ENCODE measurements around the gene LRP3. TPM values are rescaled to one million over a fixed set of nuclear protein-coding genes. Genes with fewer than 3 reads are reported as not detected.

Gene LRP3, protein sequence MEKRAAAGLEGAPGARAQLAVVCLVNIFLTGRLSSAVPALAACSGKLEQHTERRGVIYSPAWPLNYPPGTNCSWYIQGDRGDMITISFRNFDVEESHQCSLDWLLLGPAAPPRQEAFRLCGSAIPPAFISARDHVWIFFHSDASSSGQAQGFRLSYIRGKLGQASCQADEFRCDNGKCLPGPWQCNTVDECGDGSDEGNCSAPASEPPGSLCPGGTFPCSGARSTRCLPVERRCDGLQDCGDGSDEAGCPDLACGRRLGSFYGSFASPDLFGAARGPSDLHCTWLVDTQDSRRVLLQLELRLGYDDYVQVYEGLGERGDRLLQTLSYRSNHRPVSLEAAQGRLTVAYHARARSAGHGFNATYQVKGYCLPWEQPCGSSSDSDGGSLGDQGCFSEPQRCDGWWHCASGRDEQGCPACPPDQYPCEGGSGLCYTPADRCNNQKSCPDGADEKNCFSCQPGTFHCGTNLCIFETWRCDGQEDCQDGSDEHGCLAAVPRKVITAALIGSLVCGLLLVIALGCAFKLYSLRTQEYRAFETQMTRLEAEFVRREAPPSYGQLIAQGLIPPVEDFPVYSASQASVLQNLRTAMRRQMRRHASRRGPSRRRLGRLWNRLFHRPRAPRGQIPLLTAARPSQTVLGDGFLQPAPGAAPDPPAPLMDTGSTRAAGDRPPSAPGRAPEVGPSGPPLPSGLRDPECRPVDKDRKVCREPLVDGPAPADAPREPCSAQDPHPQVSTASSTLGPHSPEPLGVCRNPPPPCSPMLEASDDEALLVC
- total RNA-seq (2022; extraction: Qiagen RNA extraction; ENCODE audit: low read depth): 36.5 to 60.5 TPM (median 53.6 TPM) in 5 replicates

DNA sequence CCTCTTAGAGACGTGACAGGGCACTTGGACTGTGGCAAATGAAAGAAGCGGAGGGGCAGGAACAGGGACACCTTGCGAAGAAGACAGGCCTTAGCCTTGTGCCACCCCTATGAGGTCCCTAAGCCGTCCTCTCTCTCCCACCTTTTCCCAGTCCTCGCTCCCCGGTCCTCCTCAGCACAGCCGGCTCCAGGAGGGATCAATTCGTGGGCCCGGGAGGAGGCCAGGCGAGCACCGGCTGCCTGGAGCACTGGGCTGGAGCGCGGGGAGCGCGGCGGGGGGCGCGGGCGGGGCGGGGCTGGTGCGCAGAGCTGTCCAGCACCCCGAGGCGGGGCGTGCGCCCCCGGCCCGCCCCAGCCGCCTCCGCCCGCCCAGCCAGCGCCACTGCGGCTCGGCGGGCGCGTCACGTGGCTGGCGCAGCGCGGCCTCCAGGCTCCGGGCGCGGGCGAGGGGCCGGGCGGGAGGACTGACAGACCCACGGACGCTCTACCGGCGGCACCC is at the start of gene LRP3:
Gene LRP3 (plus strand): TSS at position 466 of the 498 bp plus-strand sequence. CDS start 456 bp downstream, outside the sequence.

DNA sequence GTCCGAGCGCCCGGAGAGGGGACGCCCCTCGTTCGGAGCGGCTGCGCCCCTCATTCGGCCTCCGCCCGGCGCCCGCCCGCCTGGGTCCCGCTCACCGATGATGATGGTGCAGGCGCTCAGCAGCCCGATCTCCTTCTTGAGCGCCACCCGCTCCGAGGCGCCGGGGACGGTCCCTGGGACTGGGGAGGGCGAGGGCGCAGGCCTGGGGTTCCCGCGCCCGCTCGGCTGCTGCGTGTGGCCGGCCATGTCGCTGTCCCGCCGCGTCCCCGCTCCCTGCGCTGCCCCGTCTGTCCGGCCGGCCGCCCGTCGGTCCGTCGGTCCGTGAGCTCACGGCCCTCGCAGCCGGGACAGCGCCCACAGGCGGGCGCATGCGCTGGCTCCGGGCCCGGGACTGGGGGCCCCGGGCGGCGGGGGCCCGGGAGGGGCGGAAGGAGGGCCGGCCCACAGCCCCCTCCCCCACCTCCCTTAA is 31.4 kb downstream of the LRP3 start, which contains the start of gene SLC7A10:
Gene SLC7A10 (minus strand): TSS at position 393 of the 469 bp plus-strand sequence. CDS start 147 bp downstream, at position 246.

Other genes with a start within 250 kb of the LRP3 start
- gene CEP89, start 222.4 kb upstream of the LRP3 start, total RNA-seq (2022; extraction: Qiagen RNA extraction; ENCODE audit: low read depth): 41.1 to 50.3 TPM (median 48.2 TPM) in 5 replicates
- gene FAAP24, start 222.1 kb upstream of the LRP3 start, total RNA-seq (2022; extraction: Qiagen RNA extraction; ENCODE audit: low read depth): 12.4 to 18.2 TPM (median 17.4 TPM) in 5 replicates
- gene RHPN2, start 129.4 kb upstream of the LRP3 start, total RNA-seq (2022; extraction: Qiagen RNA extraction; ENCODE audit: low read depth): 49.0 to 70.8 TPM (median 60.2 TPM) in 5 replicates
- 14.5 to 17.2 TPM (median 15.1 TPM) in 5 replicates for gene GPATCH1, start 113.1 kb upstream of the LRP3 start, total RNA-seq (2022; extraction: Qiagen RNA extraction; ENCODE audit: low read depth)
- 0.09 to 0.23 TPM (median 0.16 TPM) in 3 of 5 replicates, not detected in the others for gene WDR88, start 62.2 kb upstream of the LRP3 start, total RNA-seq (2022; extraction: Qiagen RNA extraction; ENCODE audit: low read depth)
- gene SLC7A10, start 31.5 kb downstream of the LRP3 start, total RNA-seq (2022; extraction: Qiagen RNA extraction; ENCODE audit: low read depth): 0.06 to 0.16 TPM (median 0.11 TPM) in 3 of 5 replicates, not detected in the others
- gene CEBPA, start 108.2 kb downstream of the LRP3 start, total RNA-seq (2022; extraction: Qiagen RNA extraction; ENCODE audit: low read depth): 5.8 to 8.0 TPM (median 7.6 TPM) in 5 replicates
- gene CEBPG, start 179.4 kb downstream of the LRP3 start, total RNA-seq (2022; extraction: Qiagen RNA extraction; ENCODE audit: low read depth): 36.9 to 43.4 TPM (median 39.0 TPM) in 5 replicates

All from A549 treated with DMSO at 1 μM for 4 hours (cell line).